Body of pancreas (tissue), 4 donors: ENCODE measurements around the gene MBTPS1.

Experiments used
- POLR2A ChIP-seq, 3 donors: fragments of 450-650 bp; IDR thresholded peaks; one replicate each; pipeline ENCODE4 v1.6.1; 2016; ENCODE audit warnings: antibody characterized with exemption in 3 of 3, mild to moderate bottlenecking in 2 of 3
- TF ChIP-seq, protein P1 (sequence below), 7 experiments: fragments of 450-650 bp in 4 of 7; fragments of 200-600 bp in 3 of 7; sonication (generic) in 3 of 7; IDR thresholded peaks; one replicate each; pipeline ENCODE4 v1.5.1; 2016 to 2019; ENCODE audit warnings: antibody characterized with exemption in 7 of 7

DNA sequence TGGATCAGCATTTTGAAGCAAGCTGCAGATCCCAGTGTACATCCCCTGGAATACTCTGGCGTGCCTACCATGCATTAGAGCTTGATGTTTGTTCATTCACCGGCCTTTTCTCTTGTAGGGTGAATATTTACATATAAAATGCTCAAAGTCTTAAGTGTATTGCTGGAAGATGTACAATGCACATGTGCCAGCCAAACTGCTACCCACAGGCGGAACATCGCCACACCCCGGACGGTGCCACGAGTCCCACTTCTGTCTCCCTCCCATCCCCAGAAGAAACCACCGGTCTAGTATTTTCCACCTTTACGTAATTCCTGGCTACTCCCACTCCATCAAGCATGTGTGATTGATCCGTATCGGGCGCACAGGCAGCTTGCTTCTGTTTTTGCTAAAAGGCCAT is 78.3 kb downstream of the MBTPS1 start:
- no peak for TF ChIP-seq POLR2A (IDR thresholded peaks at IDR 0.05)
- TF ChIP-seq, protein P1, sequence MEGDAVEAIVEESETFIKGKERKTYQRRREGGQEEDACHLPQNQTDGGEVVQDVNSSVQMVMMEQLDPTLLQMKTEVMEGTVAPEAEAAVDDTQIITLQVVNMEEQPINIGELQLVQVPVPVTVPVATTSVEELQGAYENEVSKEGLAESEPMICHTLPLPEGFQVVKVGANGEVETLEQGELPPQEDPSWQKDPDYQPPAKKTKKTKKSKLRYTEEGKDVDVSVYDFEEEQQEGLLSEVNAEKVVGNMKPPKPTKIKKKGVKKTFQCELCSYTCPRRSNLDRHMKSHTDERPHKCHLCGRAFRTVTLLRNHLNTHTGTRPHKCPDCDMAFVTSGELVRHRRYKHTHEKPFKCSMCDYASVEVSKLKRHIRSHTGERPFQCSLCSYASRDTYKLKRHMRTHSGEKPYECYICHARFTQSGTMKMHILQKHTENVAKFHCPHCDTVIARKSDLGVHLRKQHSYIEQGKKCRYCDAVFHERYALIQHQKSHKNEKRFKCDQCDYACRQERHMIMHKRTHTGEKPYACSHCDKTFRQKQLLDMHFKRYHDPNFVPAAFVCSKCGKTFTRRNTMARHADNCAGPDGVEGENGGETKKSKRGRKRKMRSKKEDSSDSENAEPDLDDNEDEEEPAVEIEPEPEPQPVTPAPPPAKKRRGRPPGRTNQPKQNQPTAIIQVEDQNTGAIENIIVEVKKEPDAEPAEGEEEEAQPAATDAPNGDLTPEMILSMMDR (IDR thresholded peaks at IDR 0.05) = no peak
